Osteocyte (in vitro differentiated cells): Measurements from ENCODE around the gene PTK7. TPM values are rescaled to one million over a fixed set of nuclear protein-coding genes. Genes with fewer than 3 reads are reported as not detected.
"Not testable (repeated sequence)": the region's sequence is repeated elsewhere in the genome, so short reads cannot be mapped to it uniquely, and the experiment has no call there.

ENCODE experiments used
- DNase-seq: peaks from one replicate; pipeline ENCODE4 v3.0.0; 2021; ENCODE audit warnings: mixed read lengths; ENCODE audit not compliant: unreplicated experiment; ENCODE audit errors: extremely low spot score
- H3K27ac Mint-ChIP-seq: one replicate; pipeline ENCODE4 v1.8.0; 2021; ENCODE audit warnings: mild to moderate bottlenecking, mixed read lengths; ENCODE audit not compliant: unreplicated experiment
- H3K27me3 Mint-ChIP-seq: one replicate; pipeline ENCODE4 v1.8.0; 2021; ENCODE audit warnings: mixed read lengths; ENCODE audit not compliant: unreplicated experiment
- H3K36me3 Mint-ChIP-seq: one replicate; pipeline ENCODE4 v1.8.0; 2021; ENCODE audit warnings: mixed read lengths; ENCODE audit not compliant: unreplicated experiment
- H3K4me1 Mint-ChIP-seq: one replicate; pipeline ENCODE4 v1.8.0; 2021; ENCODE audit warnings: mixed read lengths; ENCODE audit not compliant: unreplicated experiment
- H3K4me3 Mint-ChIP-seq: one replicate; pipeline ENCODE4 v1.8.0; 2021; ENCODE audit warnings: mild to moderate bottlenecking, moderate library complexity, mixed read lengths; ENCODE audit not compliant: unreplicated experiment
- H3K9me3 Mint-ChIP-seq: one replicate; pipeline ENCODE4 v1.8.0; 2021; ENCODE audit warnings: mixed read lengths; ENCODE audit not compliant: unreplicated experiment
- total RNA-seq: library from RNA; stranded (reverse); gene quantifications from 2 replicates; pipeline ENCODE4 v1.2.1, GENCODE V29; 2021
- TF ChIP-seq, protein P1 (sequence below): fragments of 200-600 bp; sonication (generic); IDR thresholded peaks from 2 replicates; pipeline ENCODE4 v1.5.0; 2021; ENCODE audit warnings: antibody characterized with exemption, mild to moderate bottlenecking, moderate library complexity

PTK7 gene
- total RNA-seq, 1 donor from 2014 or later = 183 TPM

DNA sequence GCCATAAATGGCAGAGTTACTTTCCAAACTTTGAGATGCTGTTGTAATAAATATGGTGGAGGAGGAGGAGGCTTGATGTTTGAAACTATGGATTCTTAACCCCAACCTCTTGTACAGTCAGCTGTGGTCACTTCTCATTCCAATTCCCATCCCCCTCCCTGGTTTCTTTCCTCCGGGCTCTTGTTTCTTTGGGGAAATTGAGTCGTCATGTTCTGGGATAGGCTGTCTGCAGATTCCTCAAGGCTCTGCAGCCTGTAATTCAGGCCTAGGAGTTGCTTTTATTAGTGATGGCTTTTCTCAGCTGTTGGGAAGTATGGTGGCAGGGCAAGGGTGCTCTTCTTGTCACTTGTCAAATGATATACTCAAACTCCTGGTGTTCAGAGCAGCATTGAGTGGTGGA lies 2.6 kb downstream of the PTK7 start:
- Mint-ChIP-seq H3K36me3 (peaks cover 10% of the 10 kb centered on the region), H3K4me3 (peak overlapping the region; percentile 3), H3K9me3 (no peaks in the 10 kb centered on the region), H3K4me1 (peaks cover 45% of the 10 kb centered on the region), H3K27me3 (no peaks in the 10 kb centered on the region), H3K27ac (peak overlapping the region; percentile 58)
- DNase-seq = no peak
- TF ChIP-seq, protein P1, sequence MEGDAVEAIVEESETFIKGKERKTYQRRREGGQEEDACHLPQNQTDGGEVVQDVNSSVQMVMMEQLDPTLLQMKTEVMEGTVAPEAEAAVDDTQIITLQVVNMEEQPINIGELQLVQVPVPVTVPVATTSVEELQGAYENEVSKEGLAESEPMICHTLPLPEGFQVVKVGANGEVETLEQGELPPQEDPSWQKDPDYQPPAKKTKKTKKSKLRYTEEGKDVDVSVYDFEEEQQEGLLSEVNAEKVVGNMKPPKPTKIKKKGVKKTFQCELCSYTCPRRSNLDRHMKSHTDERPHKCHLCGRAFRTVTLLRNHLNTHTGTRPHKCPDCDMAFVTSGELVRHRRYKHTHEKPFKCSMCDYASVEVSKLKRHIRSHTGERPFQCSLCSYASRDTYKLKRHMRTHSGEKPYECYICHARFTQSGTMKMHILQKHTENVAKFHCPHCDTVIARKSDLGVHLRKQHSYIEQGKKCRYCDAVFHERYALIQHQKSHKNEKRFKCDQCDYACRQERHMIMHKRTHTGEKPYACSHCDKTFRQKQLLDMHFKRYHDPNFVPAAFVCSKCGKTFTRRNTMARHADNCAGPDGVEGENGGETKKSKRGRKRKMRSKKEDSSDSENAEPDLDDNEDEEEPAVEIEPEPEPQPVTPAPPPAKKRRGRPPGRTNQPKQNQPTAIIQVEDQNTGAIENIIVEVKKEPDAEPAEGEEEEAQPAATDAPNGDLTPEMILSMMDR = no peak

DNA sequence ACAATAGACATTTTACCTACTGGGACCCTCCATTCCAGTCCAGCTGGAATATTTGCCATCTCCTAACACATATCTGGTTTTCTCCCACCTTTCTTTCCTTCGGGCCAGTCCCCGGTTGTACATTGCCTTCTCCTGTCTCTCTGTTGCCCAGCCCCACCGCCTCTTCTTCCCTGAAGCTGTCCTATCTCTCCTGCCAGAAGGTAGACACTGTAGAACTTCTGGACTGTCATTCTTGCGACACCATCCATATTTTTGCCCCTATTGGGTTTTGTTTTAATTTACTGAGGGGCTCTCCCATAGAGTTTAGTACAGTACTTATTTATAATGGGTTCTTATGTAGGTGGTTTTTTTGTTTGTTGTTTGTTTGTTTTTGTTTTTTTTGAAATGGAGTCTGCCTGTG lies 4.9 kb downstream of the PTK7 start:
- Mint-ChIP-seq H3K4me1 (peaks cover 37% of the 10 kb centered on the region), H3K9me3 (no peaks in the 10 kb centered on the region), H3K27ac (no peak overlapping the region), H3K27me3 (no peaks in the 10 kb centered on the region), H3K4me3 (no peak overlapping the region), H3K36me3 (peaks cover 4% of the 10 kb centered on the region)
- no peak for DNase-seq
- TF ChIP-seq, protein P1 = no peak

DNA sequence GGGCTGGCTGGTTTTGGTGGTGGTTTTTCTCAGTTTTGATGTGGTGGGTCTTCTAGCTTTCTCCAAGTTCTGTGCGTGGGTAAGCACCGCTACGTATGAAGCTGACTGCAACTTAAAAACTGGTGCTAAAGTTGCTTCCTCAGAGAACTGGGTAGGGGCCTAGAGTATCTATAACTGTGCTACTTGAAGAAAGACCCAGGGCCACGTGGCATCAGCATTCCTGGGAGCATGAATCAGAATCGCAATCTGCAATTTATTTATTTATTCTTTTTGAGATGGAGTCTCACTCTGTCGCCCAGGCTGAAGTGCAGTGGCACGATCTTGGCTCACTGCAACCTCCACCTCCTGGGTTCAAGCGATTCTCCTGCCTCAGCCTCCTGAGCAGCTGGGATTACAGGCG lies 5.8 kb downstream of the PTK7 start:
- not testable (repeated sequence) for H3K36me3 Mint-ChIP-seq, DNase-seq, H3K27ac Mint-ChIP-seq, H3K9me3 Mint-ChIP-seq, H3K4me3 Mint-ChIP-seq, H3K27me3 Mint-ChIP-seq
- peaks cover 38% of the 10 kb centered on the region for H3K4me1 Mint-ChIP-seq

DNA sequence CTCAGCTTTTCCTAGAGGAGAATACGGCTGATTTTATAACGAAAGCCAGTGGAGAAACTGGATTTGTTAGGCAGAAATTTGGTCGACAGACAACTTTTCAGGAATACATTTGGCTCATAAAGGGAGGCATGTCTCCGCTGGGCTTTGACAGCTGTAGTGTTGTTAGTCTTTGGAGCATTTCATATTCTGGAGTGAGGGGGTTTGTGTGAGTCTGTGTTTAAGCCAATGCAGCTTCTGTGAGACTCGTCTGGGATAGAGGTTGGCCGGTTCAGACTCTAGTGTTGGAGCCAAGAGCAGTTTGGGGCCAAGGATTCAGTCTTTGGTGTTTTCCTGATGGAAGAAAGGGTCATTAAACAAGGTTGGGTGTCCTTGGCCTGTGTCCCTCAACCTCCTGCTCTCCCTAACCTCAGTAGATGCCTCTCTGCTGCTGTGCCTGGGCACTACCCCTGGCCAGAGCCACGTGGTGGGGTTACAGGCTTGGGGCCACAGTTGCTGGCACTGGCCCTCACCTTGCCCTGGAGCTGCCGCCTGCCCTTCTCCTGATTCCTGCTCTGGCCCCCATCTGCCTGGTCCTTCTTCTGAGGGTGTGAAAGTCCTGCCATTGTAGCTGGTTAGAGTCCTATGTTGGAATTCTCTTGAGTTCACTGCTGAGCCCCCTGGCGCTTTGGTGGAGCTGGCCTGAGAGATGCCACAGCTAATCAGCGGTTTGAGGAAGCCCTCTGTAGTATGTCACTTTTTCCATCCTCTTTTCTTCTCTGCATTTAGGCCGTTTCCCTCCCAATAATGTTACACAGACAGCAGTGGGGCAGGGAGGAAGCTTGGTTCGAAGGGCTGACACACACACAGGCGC lies 6.9 kb downstream of the PTK7 start:
- TF ChIP-seq, protein P1 = no peak
- no peak for DNase-seq
- H3K36me3 Mint-ChIP-seq = peaks cover 4% of the 10 kb centered on the region
- H3K4me3 Mint-ChIP-seq = no peak overlapping the region
- no peaks in the 10 kb centered on the region for H3K9me3 Mint-ChIP-seq
- H3K4me1 Mint-ChIP-seq = peaks cover 31% of the 10 kb centered on the region
- peak overlapping the region; percentile 42 for H3K27ac Mint-ChIP-seq
- no peaks in the 10 kb centered on the region for H3K27me3 Mint-ChIP-seq

DNA sequence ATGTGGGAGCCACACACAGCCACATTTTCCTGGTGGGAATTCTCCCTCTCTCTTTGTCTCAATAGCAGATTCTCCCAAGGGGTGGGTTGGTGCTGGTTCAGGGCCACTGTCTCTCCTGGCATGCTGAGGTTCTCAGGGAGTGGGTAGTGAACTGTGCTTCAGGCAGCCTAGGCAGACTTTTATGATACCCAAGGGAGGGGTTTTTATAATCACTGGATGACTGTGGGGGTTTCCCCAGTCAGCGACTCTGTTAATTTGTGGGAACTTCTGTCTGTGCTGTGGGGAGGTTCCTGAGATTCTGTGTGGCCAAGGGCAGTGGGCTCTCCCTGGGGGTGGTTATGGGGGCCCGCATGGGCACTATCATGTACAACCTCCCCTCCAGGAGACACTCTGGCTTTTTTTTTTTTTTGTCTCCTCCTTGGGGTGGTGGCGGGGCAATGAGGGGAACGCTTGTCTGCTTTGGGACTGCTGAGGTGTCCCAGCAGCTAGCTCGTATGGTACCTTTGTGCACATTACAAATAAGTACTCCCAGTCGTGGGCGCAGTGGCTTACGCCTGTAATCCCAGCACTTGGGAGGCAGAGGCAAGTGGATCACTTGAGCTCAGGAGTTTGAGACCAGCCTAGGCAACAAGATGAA lies 10.0 kb downstream of the PTK7 start:
- Mint-ChIP-seq H3K4me3 (no peak overlapping the region), H3K27me3 (no peaks in the 10 kb centered on the region), H3K4me1 (peaks cover 46% of the 10 kb centered on the region), H3K9me3 (no peaks in the 10 kb centered on the region), H3K36me3 (peaks cover under 1% of the 10 kb centered on the region), H3K27ac (no peak overlapping the region)
- TF ChIP-seq, protein P1 = no peak
- no peak for DNase-seq
